ENCODE results near the gene LRRC73. TPM values are rescaled to one million over a fixed set of nuclear protein-coding genes. Genes with fewer than 3 reads are reported as not detected.
A peak's percentile ranks its signal among the peaks of the same experiment; 100 is the strongest.
"Not testable (repeated sequence)": the region's sequence is repeated elsewhere in the genome, so short reads cannot be mapped to it uniquely, and the experiment has no call there.

Gene LRRC73
- under 1 TPM in 2 of 3 donors, not detected in 1; 0.29 to 0.33 TPM for total RNA-seq

- H3K4me3 ChIP-seq, result peak within 1 kb of the TSS; percentile 60 to 76 (median 68)
- no peaks in the 10 kb centered on the region for H3K9me3 ChIP-seq
- peaks cover 2 to 6% of the 10 kb centered on the region in 2 donors for H3K4me1 ChIP-seq
- intact Hi-C loops (cut with DNase I; ENCODE audit: low total_unique reads), result loop anchor here (10.0 kb wide), 2 partner anchors 55 to 145 kb away; partner anchors contain the start of genes DLK2 and ZNF318
- TF ChIP-seq POLR2A (IDR thresholded peaks at IDR 0.05), result no peak
- TF ChIP-seq CTCF (IDR thresholded peaks at IDR 0.05), result no peak
- TF ChIP-seq POLR2AphosphoS5 (IDR thresholded peaks at IDR 0.05), result peak in 1 of 3 donors; percentile 61
- peak within 1 kb of the TSS; percentile 49 to 72 for H3K27ac ChIP-seq
- H3K36me3 ChIP-seq, result peaks cover 16% of the 10 kb centered on the region
- peak; percentile 67 to 75 for DNase-seq (ENCODE audit: low spot score in 2 of 2)
- H3K27me3 ChIP-seq, result no peaks in the 10 kb centered on the region
These were observed at the start of gene LRRC73 for GRCh38 chr6:43509984-43510826. TSS of gene LRRC73 (minus strand) at chr6:43510346. CDS start at chr6:43509785, 561 bp downstream.

- Histone ChIP-seq H3K27me3 (no peaks in the 10 kb centered on the region), H3K4me3 (no peak overlapping the region), H3K4me1 (no peaks in the 10 kb centered on the region), H3K36me3 (peaks cover 9% of the 10 kb centered on the region), H3K9me3 (no peaks in the 10 kb centered on the region), H3K27ac (no peak overlapping the region)
- TF ChIP-seq POLR2AphosphoS5 (IDR thresholded peaks at IDR 0.05) (no peak), CTCF (IDR thresholded peaks at IDR 0.05) (no peak), POLR2A (IDR thresholded peaks at IDR 0.05) (no peak)
- no peak for DNase-seq (ENCODE audit: low spot score in 2 of 2)
- intact Hi-C loops (cut with DNase I; ENCODE audit: low total_unique reads), result no loop called here
These were observed 49.2 kb upstream of the LRRC73 start for GRCh38 chr6:43559328-43559727.

GRCh38 chr6:43557620-43558019, 47.5 kb upstream of the LRRC73 start:
- H3K4me1 ChIP-seq; H3K27ac ChIP-seq; H3K9me3 ChIP-seq; intact Hi-C loops (cut with DNase I; ENCODE audit: low total_unique reads); H3K27me3 ChIP-seq; H3K4me3 ChIP-seq; H3K36me3 ChIP-seq; DNase-seq (ENCODE audit: low spot score in 2 of 2): not testable (repeated sequence)

- Histone ChIP-seq H3K27ac (no peak overlapping the region), H3K4me3 (no peak overlapping the region), H3K4me1 (no peaks in the 10 kb centered on the region), H3K9me3 (no peaks in the 10 kb centered on the region), H3K27me3 (no peaks in the 10 kb centered on the region), H3K36me3 (peaks cover 8% of the 10 kb centered on the region)
- DNase-seq (ENCODE audit: low spot score in 2 of 2), result no peak
- no peak for TF ChIP-seq POLR2A (IDR thresholded peaks at IDR 0.05)
- TF ChIP-seq CTCF (IDR thresholded peaks at IDR 0.05), result no peak
- no peak for TF ChIP-seq POLR2AphosphoS5 (IDR thresholded peaks at IDR 0.05)
- intact Hi-C loops (cut with DNase I; ENCODE audit: low total_unique reads), result no loop called here
These were observed 37.1 kb upstream of the LRRC73 start for GRCh38 chr6:43547222-43547621.

- Histone ChIP-seq H3K27me3 (no peaks in the 10 kb centered on the region), H3K36me3 (peaks cover 8% of the 10 kb centered on the region), H3K4me3 (no peak overlapping the region), H3K9me3 (no peaks in the 10 kb centered on the region), H3K4me1 (no peaks in the 10 kb centered on the region), H3K27ac (no peak overlapping the region)
- intact Hi-C loops (cut with DNase I; ENCODE audit: low total_unique reads), result no loop called here
- TF ChIP-seq CTCF (IDR thresholded peaks at IDR 0.05), result no peak
- TF ChIP-seq POLR2AphosphoS5 (IDR thresholded peaks at IDR 0.05), result no peak
- no peak for TF ChIP-seq POLR2A (IDR thresholded peaks at IDR 0.05)
- DNase-seq (ENCODE audit: low spot score in 2 of 2), result no peak
These were observed 34.3 kb upstream of the LRRC73 start for GRCh38 chr6:43544461-43544860.

Measured in breast epithelium (tissue), 4 donors.